Epithelial cell of prostate (primary cell): ENCODE measurements around the gene RAD23B.
A peak's percentile ranks its signal among the peaks of the same experiment; 100 is the strongest.

Experiments
- DNase-seq: peaks from one replicate; pipeline ENCODE4 v3.0.0-alpha.2; 2011; ENCODE audit warnings: low read depth, low spot score
- H3K27ac ChIP-seq: fragments of 450-650 bp; 2 replicates; pipeline ENCODE4 v1.5.1; 2017; ENCODE audit warnings: mild to moderate bottlenecking

The RAD23B gene

DNA sequence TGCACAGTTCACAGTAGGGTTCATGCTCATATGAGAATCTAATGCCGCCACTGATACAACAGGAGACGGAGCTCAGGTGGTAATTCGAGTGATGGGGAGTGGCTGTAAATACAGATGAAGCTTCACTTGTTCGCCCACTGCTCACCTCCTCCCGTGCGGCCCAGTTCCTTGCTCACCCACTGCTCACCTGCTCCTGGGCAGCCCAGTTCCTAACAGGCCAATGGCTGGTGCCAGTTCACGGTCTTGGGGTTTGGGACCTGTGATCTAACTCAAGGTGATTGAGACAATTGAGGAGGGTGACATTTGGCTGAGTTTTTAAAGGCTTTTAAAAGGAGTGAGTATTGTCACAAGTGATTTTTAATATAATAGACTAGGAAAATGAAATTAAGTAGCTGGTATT, 45.4 kb downstream of the RAD23B start:
- no peak overlapping the region for H3K27ac ChIP-seq
- DNase-seq: no peak

DNA sequence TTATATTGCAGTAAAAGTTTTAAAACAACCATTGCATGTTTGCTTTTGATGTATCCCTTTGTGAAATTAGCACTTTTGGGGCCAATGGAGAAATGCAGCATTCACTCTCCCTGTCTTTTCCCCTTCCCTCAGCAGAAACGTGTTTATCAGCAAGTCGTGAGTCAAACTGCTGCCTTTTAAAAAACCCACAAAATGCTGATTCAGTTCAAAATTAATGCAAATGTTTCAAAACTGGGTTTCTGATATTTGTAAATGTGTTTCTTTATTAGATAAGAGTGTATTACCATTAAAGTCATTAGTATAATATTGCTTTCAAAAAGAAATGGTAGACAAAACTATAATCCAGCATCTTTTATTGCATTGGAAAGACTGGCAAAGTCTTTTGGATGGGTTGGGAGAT, 47.3 kb downstream of the RAD23B start:
- no peak overlapping the region for H3K27ac ChIP-seq
- no peak for DNase-seq

DNA sequence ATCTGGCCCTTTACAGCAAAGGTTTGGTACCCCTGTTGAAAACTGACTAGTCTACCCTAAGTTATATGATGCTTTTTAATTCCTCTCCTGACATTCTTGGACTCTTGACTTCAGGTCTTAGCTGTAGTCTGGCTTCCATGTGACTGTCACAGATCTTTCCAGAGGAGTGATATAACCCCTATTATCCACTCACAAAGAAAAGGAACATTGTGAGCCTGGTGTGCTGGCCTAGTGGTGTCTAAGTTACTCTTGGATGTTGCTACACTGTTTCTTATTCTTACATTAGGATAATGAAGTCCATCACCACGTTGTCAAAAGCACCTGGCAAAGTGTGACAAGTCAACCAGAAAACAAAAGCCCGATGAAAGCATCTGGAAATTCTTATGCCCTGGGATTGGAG, 49.8 kb downstream of the RAD23B start:
- DNase-seq: no peak
- H3K27ac ChIP-seq: no peak overlapping the region

DNA sequence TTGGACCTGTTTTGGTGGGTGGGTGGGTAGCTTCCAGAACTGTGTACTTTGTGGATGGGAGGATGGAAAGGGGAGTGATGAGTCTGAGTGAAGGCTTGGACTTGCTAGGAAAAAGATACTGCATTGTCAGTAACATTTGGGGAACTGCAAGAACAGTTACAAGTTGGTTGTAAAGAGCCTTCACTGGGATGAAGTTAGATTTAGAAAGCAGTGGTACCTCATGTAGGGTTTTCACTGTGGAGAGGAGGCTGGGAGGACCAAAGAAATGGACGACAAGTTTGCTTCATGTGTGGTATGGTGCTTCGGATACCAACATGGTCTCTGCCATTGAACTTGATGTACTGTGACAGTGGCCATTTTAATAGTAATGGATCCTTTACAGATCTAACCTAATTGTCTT, 50.3 kb downstream of the RAD23B start:
- H3K27ac ChIP-seq: no peak overlapping the region
- no peak for DNase-seq

DNA sequence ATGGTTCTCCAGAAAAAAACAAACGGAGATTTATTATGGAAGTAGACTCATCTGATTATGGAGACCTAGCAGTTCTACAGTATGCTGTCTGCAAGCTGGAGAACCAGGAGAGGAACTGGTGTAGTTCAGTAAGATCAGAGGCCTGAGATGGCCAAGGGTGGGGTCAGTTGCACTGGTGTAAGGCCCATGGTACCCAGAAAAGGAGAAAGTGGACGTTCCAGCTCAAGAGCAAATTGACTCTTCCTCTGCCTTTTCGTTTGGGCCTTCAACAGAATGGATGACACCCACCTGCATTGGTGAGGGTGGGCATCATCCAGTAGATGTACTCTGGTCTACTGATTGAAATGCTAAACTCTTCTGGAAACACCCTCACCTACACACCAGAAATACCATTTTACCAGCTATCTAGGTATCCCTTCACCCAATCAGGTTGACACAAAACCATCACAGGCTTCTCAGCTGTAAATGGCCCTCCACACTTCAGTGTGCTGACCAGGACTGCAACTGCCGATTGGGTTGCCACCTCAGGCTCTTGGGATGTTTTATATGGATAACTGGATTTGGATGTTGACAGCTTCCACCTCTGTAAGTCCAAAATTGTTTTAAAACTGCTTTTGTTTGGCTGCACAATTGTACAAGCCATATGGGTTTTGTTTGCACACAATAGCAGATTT, 51.2 kb downstream of the RAD23B start:
- DNase-seq: no peak
- no peak overlapping the region for H3K27ac ChIP-seq

DNA sequence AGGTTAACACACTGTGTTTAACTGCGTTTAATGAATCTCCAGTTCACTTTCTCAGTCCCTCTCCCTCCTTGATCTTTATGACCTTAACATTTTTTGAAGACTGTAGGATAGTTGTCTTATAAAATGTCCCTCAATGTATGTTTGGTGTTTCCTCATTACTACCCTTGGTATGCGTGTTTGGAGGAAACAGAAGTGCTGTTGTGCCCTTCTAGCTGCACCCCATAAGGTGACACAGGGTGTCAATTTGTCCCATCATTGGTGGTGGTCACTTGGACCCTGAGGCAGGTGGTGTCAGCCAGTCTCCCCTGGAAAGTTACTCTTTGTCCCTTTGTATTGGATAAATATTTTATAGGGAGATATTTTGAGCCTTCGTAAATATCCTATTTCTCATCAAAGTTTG, 52.3 kb downstream of the RAD23B start:
- no peak for DNase-seq
- H3K27ac ChIP-seq: no peak overlapping the region

DNA sequence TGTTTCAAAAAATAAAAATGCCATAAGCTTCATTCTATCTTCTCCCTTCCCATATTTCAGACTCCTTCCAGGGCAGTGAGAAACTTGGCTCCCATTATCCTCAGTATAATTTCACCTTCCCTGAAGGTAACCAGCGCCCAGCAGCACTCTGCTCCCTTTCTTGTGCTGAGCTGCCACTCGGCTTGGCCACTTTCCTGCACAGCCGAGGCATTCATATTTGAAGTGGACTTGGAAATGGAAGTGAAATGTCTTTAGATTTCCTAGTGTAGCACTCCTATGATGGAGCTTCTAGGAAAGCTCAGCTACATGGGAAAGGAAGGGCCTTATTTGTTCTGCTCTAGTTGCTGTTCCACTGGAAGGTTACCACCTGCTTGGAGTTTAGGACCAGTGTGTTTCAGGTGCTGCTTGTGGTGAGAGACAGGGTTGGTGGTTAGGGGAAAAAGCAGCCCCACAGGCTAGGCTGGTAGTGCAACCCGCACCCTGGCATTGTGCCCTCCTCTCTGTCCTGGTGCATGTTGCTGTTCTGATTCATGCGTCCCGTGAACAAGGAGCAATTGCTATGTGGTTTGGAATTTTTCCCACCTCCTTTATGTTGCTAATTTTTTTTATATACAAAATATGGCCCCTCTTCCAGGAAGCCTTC, 53.8 kb downstream of the RAD23B start:
- H3K27ac ChIP-seq: peak overlapping the region; percentile 39
- peak; percentile 86 for DNase-seq

DNA sequence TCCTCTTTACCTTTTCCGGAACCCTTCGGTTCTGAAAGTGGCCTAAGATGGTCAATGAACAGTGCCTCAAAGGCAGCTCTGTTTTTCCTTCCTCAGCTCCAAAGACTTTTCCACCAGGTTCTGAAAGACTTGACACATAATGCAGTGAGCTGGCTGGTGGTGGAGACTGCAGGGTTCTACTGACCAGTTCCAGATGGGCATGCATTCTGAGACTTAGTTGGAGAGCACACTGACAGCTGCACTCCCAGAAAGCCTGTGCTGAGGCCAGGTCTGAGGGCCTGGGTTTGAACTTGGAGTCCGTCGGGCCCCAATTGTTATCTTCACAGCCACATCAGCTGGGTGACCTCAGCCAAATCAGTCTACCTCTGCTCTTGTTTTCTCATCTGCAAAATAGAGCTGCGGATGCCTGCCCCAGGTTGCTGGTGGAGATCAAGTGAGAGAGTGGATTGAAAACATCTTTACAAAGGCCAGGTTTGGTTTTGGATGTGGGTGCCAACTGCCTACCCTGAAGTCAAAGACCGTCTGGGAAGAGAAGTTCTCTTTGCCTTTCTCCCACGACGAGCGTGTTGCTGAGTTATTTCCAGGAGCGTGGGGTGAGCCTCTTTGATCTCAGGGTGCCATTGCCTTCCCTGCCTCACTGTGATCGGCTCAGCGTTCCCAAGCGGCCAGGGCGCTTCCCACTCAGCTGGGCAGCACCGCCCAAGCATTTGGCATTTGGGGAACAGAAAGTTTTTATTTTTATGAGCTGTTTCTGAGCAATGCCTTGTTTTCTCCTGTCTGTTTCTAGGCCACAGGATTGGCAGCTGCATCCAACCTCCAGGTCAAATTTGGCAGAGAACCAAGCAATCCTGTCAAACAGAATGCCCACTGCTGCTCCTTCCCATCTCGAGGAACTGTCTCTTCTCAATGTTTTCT, 54.9 kb downstream of the RAD23B start:
- peak overlapping the region; percentile 39 for H3K27ac ChIP-seq
- DNase-seq: no peak

DNA sequence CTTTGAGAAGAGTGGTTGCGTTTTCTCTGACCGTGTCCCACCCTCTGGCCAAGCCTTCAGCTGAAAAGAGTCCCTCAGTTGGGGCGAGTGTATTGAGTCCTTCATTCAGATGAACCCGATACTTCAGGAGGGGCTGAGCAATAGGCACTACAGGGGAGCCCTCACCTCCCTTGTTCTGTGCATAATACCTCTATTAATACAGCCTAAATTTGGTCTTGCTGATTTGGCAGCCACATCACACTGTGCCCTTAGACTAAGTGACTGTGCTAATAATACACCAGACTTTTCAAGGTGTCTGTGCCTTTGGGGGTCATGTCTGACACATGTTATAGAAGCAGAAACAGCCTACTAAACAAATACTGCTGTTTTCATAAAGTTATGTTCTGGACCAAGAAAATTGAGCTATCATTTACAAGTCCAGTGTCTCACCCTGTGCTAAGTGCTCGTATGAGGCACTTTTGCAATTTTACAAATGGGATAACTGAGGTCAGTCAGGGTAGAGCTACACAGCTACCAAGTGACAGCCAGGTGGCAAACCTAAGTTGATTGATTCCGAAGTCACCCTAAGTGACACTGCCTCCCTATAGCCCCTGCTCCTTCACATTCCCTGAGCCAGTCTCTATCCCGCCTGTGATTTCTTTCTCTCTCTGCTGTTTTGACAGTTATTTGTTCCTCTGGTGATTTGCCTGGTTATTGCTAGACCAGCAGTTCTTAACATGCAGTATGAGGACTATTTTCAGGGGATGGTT, 56.0 kb downstream of the RAD23B start:
- no peak for DNase-seq
- no peak overlapping the region for H3K27ac ChIP-seq

DNA sequence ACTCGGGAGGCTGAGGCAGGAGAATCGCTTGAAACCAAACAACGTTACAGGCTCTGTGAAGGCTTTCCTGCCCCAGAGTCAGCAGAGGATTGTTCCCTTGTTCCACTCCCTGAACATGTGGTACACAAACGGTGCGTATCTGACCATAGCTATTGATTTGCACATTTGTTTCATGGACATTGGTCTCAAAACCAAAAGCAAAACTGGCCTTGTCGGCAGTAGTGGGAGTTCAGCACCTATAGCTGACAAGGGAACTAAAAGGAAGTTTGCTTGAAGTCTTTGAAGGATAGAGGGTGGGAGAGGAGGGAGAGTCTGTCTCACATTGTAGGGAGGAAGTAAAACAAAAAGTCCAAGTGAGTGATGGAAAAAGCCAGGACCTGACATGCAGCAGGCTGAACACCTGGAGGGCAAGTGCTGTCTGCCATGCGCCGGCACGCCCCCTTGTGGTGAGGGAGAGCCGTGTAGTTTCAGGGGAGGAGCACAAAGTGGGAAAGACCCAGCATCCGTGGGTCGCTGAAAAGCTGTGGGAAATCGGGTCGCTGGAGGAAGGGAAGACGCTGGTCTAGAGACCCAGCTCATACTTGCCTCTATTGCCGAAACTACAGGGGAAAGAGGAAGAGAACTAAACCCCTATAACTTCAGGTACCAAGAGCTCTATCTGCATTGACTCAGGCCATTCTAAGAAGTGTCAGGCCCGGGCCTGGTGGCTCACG, 58.0 kb downstream of the RAD23B start:
- DNase-seq: peak; percentile 37
- H3K27ac ChIP-seq: peak overlapping the region; percentile 13

DNA sequence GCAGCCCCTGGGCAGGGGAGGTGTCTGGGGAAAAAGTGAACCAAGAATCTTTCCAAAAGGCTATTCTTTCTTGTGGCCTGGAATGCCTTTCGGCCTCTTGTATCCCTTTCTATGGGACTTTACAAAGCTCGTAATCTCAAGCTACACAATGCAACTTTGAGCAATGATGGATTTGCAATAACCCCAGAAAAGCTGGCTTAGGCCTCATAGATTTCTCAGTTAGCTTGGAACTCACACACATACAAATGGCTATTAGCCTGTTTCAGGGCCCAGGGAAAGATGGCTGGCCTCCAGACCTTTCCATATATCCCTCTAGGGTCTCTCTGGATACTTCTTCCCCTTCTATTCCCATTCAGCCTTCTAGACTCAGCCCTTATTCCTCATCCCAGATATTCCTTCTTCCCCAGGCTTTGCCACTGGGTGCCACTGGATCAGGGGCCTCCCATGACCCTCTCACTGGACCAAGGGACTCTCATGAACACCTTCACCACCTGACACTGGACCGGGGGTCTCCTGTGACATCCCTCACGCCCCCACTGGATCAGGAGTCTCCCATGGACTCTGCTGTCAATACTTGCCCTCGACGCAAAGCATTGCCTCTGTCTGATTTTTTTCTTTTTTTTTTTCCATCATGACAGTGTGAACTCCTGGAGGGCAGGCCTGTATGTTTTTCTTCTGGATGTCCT, 59.5 kb downstream of the RAD23B start:
- DNase-seq: no peak
- no peak overlapping the region for H3K27ac ChIP-seq

DNA sequence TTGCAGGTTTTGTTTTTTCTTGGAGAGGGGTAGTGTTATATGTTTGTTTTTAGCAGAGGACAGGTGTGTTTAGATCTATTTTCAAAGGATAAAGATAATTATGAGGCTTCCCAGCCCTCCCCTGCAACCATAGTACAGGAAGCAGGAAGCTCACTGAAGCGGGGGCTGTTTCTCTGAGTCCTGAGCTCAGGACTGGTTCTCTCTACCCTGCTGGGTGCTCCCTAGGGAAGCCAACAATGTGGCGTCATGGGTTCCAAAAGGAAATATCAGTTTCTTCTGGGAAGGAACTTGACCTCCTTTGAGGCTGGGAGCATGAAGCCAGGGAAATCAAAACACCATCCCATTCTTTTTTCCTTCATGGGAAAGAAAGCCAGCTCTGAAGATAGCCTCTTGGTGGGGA, 62.2 kb downstream of the RAD23B start:
- no peak overlapping the region for H3K27ac ChIP-seq
- DNase-seq: no peak

DNA sequence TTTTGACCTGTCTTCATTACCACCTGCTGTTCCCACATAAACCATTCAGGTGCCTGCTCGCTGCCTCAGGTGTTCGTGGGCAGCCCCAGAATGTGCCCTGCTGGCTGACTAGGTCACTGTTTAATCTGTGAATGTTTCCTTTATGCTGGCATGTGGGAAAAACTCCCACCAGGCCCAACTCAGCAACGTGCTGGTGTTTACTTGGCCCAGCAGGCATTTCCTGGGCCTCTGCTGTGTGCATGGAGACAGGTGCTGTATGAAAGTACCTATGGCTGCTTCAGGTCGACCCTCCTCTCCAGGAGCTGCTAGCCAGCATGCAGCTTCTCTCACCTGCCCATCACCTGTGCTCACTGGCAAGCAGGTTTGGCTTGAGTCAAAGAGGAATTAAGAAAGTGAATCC, 65.8 kb downstream of the RAD23B start:
- no peak for DNase-seq
- no peak overlapping the region for H3K27ac ChIP-seq

DNA sequence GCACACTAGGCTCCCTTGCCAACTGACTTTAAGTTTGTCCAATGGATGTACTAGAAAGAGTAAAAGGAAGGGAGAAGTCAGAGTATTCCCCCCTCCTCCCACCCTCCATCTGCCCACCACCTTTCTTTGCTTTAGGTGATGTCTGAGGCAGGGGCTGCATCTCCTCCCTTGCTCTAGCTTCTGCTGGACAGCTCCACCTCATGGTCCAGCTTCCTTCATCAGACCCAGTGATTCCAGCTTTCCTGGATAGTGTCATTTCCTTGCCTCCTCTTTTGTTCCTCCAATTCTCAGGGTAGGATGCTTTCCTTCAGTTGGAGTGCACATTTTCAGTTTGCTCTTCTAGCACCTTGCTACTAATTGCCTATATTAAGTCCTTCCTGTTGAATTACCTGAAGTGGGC, 67.4 kb downstream of the RAD23B start:
- DNase-seq: no peak
- H3K27ac ChIP-seq: no peak overlapping the region

DNA sequence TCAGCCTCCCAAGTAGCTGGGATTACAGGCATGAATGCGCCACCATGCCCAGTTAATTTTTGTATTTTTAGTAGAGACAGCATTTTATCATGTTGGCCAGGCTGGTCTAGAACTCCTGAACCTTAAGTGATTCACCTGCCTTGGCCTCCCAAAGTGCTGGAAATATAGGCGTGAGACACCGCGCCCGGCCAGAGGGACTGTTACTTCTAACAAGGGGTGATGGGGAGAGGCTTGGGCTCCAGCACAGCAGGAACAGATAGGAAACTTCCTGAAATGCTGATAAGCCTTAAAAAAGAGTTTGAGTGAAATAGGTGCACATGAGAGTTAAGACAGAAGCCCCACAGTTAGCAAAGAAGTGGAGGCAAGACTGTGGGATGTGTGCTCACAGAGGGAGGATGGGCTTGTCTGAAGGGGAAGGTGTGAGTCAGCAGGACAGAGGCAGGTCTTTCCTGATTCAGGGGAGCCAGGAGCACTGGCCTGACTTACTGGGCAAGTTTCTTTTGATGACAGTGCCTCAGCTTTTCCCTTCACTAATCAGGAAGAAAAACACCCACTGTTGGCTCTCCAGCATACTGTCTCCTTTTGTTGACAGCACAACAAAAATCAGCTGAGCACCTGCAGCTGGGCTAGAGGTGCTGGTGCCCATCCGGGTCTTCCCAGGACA, 68.4 kb downstream of the RAD23B start:
- peak; percentile 78 for DNase-seq
- peak overlapping the region; percentile 18 for H3K27ac ChIP-seq

DNA sequence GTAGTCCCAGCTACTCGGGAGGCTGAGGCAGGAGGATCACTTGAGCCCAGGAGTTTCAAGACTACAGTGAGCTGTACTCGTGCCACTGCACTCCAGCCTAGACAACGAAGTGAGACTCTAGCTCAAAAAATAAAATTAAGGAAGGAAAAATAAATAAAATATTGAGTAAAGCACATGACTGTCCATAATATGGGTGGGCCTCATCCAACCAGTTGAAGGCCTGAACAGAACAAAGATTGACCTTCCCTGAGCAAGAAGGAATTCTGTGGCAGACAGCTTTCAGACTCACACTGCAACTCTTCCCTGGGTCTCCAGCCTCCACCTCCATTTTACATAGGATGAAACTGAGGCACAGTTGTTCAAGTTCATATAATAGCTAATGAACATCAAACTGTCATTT, 72.3 kb downstream of the RAD23B start:
- no peak for DNase-seq

DNA sequence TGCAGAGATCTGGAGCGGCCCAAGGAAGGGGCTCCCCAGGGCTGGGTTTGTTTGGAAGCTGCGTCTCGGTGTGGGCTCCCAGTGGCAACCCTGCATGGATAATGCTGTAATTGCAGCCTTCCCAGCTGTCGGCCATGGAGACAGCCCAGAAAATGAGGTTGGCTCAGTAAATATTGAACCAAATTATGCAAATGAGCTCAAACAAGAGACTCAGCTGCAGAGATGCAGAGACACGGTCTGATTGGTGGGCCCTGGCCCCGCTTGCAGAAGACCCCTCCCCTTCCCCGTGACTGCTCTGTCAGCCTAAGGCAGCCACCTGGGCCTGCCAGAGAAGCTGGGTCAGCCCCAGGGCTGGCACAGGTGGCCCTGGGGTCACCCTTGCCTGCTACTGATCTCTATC, 75.9 kb downstream of the RAD23B start:
- DNase-seq: no peak
- H3K27ac ChIP-seq: no peak overlapping the region

More for the DNA sequence above, 72.3 kb downstream of the RAD23B start:
- H3K27ac ChIP-seq: no peak overlapping the region

DNA sequence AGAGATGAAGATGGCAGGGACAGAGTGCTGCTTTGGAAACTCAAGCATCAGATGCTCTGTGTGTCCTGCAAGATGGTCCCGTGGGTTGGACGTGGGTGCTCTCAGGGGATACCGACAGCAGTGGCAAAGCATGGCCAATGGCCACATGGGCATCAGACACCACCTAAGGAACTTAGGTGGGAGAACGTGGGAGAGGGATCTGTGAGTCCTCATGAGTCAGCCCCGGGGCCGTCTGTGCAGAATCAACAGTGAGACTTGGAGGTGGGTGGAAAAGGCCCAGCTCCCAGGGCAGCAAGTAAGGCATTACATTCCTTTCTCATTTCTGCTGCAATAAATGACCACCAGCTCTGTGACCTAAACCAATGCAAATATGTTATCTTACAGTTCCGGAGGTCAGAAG, 77.0 kb downstream of the RAD23B start:
- no peak for DNase-seq
- no peak overlapping the region for H3K27ac ChIP-seq

DNA sequence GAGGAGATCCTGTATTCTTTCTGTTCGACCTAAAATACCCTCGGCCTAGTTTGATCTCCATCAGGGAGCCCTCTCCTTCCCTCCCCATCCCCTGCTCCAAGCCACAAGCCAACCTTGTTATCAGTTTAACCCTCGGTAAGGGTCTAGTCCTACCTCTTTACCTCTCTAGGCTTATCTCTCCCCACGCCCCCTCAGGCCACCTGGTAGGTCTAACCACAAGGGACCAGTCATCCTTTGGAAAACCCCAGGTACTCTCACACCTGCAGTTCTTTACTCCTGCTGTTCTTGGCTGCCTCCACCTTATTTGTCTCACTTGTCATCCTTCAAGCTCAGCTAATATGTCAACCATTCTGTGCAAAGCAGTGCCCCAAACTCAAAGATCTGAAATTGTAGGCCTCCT, 78.7 kb downstream of the RAD23B start:
- no peak overlapping the region for H3K27ac ChIP-seq

More for the DNA sequence above, 78.7 kb downstream of the RAD23B start:
- no peak for DNase-seq
